HepG2 (cell line): ENCODE data around the gene MPO. TPM values are rescaled to one million over a fixed set of nuclear protein-coding genes. Genes with fewer than 3 reads are reported as not detected.

Source experiments
- CBX1 ChIP-seq: IDR thresholded peaks from one replicate; pipeline ENCODE4 v1.6.1; 2016; ENCODE audit warnings: antibody characterized with exemption, low read depth
- CENPT ChIP-seq: sonication (generic); formaldehyde crosslinking; IDR thresholded peaks from 2 replicates; pipeline ENCODE4 v1.8.0; 2022; ENCODE audit warnings: low read depth, mild to moderate bottlenecking, moderate library complexity, missing genetic modification reagents
- FOXC1 ChIP-seq: sonication (generic); formaldehyde crosslinking; IDR thresholded peaks from 2 replicates; pipeline ENCODE4 v1.8.0; 2022; ENCODE audit warnings: mild to moderate bottlenecking, missing genetic modification reagents, borderline replicate concordance
- HNRNPL ChIP-seq: fragments of 200-400 bp; formaldehyde crosslinking; IDR thresholded peaks from 2 replicates; pipeline ENCODE4 v1.6.1; 2017; ENCODE audit warnings: mild to moderate bottlenecking, low read depth, low read length
- MEF2D ChIP-seq: sonication (generic); formaldehyde crosslinking; IDR thresholded peaks from 2 replicates; pipeline ENCODE4 v1.5.1; 2020; ENCODE audit warnings: mild to moderate bottlenecking, missing genetic modification reagents
- PHF5A ChIP-seq: IDR thresholded peaks from one replicate; pipeline ENCODE4 v1.6.1; 2018; ENCODE audit warnings: low read depth, missing genetic modification reagents; ENCODE audit not compliant: unreplicated experiment
- PLSCR1 ChIP-seq: sonication (generic); formaldehyde crosslinking; IDR thresholded peaks from 2 replicates; pipeline ENCODE4 v1.5.0; 2020; ENCODE audit warnings: missing genetic modification reagents, mild to moderate bottlenecking, borderline replicate concordance
- REST ChIP-seq, 2 experiments: IDR thresholded peaks; 2 replicates each; pipeline ENCODE4 v1.6.1; 2011 to 2012; ENCODE audit warnings: low read length in 2 of 2, borderline replicate concordance in 1 of 2, low read depth in 1 of 2, mild to moderate bottlenecking in 1 of 2, moderate library complexity in 1 of 2
- ZBTB2 ChIP-seq: sonication (generic); formaldehyde crosslinking; IDR thresholded peaks from 2 replicates; pipeline ENCODE4 v1.8.0; 2022; ENCODE audit warnings: low read depth, missing genetic modification reagents
- ZFY ChIP-seq: sonication (generic); formaldehyde crosslinking; IDR thresholded peaks from 2 replicates; pipeline ENCODE4 v1.4.0; 2020; ENCODE audit warnings: missing genetic modification reagents
- ZNF230 ChIP-seq: sonication (generic); formaldehyde crosslinking; IDR thresholded peaks from 2 replicates; pipeline ENCODE4 v1.4.0; 2020; ENCODE audit warnings: mild to moderate bottlenecking, missing genetic modification reagents
- ZNF263 ChIP-seq: sonication (generic); formaldehyde crosslinking; IDR thresholded peaks from 2 replicates; pipeline ENCODE4 v1.4.0; 2020; ENCODE audit warnings: missing genetic modification reagents
- ZNF274 ChIP-seq: sonication (generic); formaldehyde crosslinking; IDR thresholded peaks from 2 replicates; pipeline ENCODE4 v1.5.1; 2020; ENCODE audit warnings: mild to moderate bottlenecking, missing genetic modification reagents
- ZNF276 ChIP-seq: sonication (generic); formaldehyde crosslinking; IDR thresholded peaks from 2 replicates; pipeline ENCODE4 v1.4.0; 2020; ENCODE audit warnings: mild to moderate bottlenecking, low read depth, missing genetic modification reagents
- ZNF549 ChIP-seq: sonication (generic); formaldehyde crosslinking; IDR thresholded peaks from 2 replicates; pipeline ENCODE4 v1.5.0; 2020; ENCODE audit warnings: missing genetic modification reagents
- ZNF557 ChIP-seq: sonication (generic); formaldehyde crosslinking; IDR thresholded peaks from 2 replicates; pipeline ENCODE4 v1.4.0; 2020; ENCODE audit warnings: missing genetic modification reagents
- ZNF616 ChIP-seq: sonication (generic); formaldehyde crosslinking; IDR thresholded peaks from 2 replicates; pipeline ENCODE4 v1.5.0; 2020; ENCODE audit warnings: low read depth, mild to moderate bottlenecking, missing genetic modification reagents
- ZNF639 ChIP-seq: conservative IDR thresholded peaks from 2 replicates; pipeline ENCODE4 v1.6.1; 2018; ENCODE audit warnings: missing genetic modification reagents
- ZNF891 ChIP-seq: sonication (generic); formaldehyde crosslinking; IDR thresholded peaks from 2 replicates; pipeline ENCODE4 v1.5.0; 2020; ENCODE audit warnings: mild to moderate bottlenecking, missing genetic modification reagents
- polyA plus RNA-seq, 8 experiments: library from polyadenylated mRNA; depleted of rRNA in 3 of 8; stranded (reverse) in 7 of 8; unstranded in 1 of 8; fragments of >200 nt; fragmentation: Illumina TruSeq in 4 of 8; extraction: Trizol in 4 of 8; gene quantifications; 2 replicates each; pipeline versions ENCODE4 v1.2.1 to v1.2.3, GENCODE V29; 2011 to 2016; ENCODE audit warnings: low read depth in 4 of 8, missing spikeins in 1 of 8, mixed read lengths in 1 of 8; ENCODE audit not compliant: insufficient read depth in 1 of 8
- total RNA-seq, 5 experiments: library from RNA; depleted of rRNA; stranded (reverse); fragments of >200 nt; fragmentation: Illumina TruSeq; extraction: Trizol; gene quantifications; 2 replicates each; pipeline ENCODE4 v1.2.3, GENCODE V29; 2016; ENCODE audit warnings: low read depth in 1 of 5

MPO gene
- total and polyA plus RNA-seq, 2 of the 13 experiments (the other 11 are each of a cell fraction or from before 2014, with no cell fraction given), result not detected

- no peak for TF ChIP-seq REST (IDR thresholded peaks at IDR 0.05; ENCODE audit: borderline replicate concordance in 1 of 2, low read depth in 1 of 2, low read length in 2 of 2)
- 0 out of 2 replicates have a peak, but pooled peaks have one; percentile 76 for TF ChIP-seq PLSCR1 (CRISPR knock-in tag)
- peak; percentile 70 for TF ChIP-seq ZFY (CRISPR knock-in tag)
- peak; percentile 74; the same call in 1 of the 2 replicates for TF ChIP-seq MEF2D (CRISPR knock-in tag)
- peak; percentile 38; the same call in 1 of the 2 replicates for TF ChIP-seq ZNF639
- 0 out of 2 replicates have a peak, but pooled peaks have one; percentile 43 for TF ChIP-seq ZNF276
- peak; percentile 74; the same call in 1 of the 2 replicates for TF ChIP-seq ZNF616
- TF ChIP-seq FOXC1 (CRISPR knock-in tag), result peak; percentile 67; the same call in 1 of the 2 replicates
- peak; percentile 72 for TF ChIP-seq ZNF263 (CRISPR knock-in tag)
- no peak for TF ChIP-seq ZNF549 (CRISPR knock-in tag)
- peak; percentile 91; the same call in 1 of the 2 replicates for TF ChIP-seq CENPT (CRISPR knock-in tag)
- peak; percentile 86 for TF ChIP-seq ZNF557 (CRISPR knock-in tag)
- 0 out of 2 replicates have a peak, but pooled peaks have one; percentile 18 for TF ChIP-seq ZNF230
- TF ChIP-seq ZNF891 (CRISPR knock-in tag), result peak; percentile 79; the same call in 1 of the 2 replicates
- TF ChIP-seq ZBTB2 (CRISPR knock-in tag), result no peak
- TF ChIP-seq HNRNPL, result 0 out of 2 replicates have a peak, but pooled peaks have one; percentile 32
- no peak for TF ChIP-seq PHF5A (CRISPR knock-in tag)
- TF ChIP-seq CBX1, result peak; percentile 68
- peak; percentile 86 for TF ChIP-seq ZNF274
Measured at GRCh38 chr17:58249270-58250133, 31.2 kb downstream of the MPO start (continued).
